ENCODE measurements around the gene PLEKHG4B. TPM values are rescaled to one million over a fixed set of nuclear protein-coding genes. Genes with fewer than 3 reads are reported as not detected.
"Not testable (repeated sequence)": the region's sequence is repeated elsewhere in the genome, so short reads cannot be mapped to it uniquely, and the experiment has no call there.

The PLEKHG4B gene, protein sequence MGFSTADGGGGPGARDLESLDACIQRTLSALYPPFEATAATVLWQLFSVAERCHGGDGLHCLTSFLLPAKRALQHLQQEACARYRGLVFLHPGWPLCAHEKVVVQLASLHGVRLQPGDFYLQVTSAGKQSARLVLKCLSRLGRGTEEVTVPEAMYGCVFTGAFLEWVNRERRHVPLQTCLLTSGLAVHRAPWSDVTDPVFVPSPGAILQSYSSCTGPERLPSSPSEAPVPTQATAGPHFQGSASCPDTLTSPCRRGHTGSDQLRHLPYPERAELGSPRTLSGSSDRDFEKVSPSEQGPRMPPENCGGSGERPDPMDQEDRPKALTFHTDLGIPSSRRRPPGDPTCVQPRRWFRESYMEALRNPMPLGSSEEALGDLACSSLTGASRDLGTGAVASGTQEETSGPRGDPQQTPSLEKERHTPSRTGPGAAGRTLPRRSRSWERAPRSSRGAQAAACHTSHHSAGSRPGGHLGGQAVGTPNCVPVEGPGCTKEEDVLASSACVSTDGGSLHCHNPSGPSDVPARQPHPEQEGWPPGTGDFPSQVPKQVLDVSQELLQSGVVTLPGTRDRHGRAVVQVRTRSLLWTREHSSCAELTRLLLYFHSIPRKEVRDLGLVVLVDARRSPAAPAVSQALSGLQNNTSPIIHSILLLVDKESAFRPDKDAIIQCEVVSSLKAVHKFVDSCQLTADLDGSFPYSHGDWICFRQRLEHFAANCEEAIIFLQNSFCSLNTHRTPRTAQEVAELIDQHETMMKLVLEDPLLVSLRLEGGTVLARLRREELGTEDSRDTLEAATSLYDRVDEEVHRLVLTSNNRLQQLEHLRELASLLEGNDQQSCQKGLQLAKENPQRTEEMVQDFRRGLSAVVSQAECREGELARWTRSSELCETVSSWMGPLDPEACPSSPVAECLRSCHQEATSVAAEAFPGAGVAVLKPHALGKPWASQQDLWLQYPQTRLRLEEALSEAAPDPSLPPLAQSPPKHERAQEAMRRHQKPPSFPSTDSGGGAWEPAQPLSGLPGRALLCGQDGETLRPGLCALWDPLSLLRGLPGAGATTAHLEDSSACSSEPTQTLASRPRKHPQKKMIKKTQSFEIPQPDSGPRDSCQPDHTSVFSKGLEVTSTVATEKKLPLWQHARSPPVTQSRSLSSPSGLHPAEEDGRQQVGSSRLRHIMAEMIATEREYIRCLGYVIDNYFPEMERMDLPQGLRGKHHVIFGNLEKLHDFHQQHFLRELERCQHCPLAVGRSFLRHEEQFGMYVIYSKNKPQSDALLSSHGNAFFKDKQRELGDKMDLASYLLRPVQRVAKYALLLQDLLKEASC (N-terminal part only)
- polyA plus RNA-seq (ENCODE audit: insufficient read length in 4 of 4), result 10 to 100 TPM in 3 of 4 donors, 1 to 10 TPM in 1; 9.1 to 21.6 (median 13.4) TPM

DNA sequence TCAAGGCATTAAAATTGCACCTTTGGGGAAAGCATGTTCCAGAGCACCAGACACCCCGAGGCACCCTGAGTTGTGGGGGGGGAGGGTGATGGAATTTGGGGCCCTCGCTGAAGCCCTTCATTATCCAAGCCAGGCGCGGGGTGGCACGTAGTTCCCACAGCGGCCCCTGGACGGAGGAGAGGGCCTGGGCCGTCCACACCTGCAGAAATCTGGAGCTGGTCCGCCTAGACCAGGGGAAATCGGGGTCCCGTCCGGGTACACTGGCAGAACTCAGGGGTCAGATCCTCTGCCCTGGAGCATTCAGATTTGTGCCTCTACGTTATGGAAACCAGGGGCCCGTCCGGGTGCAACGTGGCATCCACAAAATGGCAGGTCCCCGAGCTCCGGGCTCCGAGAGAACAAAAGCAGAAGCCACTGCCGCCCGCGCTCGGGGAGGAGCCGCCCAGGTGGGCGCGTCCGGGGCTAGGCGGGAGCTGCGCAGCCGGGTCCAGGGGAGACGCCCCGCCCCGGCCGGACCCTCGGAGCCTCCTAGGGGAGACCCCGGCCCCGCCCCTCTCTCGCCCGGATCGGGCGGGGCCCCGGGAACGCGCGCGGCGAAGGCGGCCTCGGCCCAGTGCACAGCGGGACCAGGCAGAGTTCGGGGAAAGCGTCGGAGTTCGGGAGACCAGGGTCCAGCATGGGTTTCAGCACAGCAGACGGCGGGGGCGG lies at the start of gene PLEKHG4B:
Gene PLEKHG4B (plus strand): TSS at position 613 of the 708 bp plus-strand sequence. CDS start 64 bp downstream, at position 677.
- peak in 3 of 4 donors; percentile 57 to 72 (median 61) for DNase-seq (ENCODE audit: low read depth in 4 of 4, low spot score in 2 of 4)

DNA sequence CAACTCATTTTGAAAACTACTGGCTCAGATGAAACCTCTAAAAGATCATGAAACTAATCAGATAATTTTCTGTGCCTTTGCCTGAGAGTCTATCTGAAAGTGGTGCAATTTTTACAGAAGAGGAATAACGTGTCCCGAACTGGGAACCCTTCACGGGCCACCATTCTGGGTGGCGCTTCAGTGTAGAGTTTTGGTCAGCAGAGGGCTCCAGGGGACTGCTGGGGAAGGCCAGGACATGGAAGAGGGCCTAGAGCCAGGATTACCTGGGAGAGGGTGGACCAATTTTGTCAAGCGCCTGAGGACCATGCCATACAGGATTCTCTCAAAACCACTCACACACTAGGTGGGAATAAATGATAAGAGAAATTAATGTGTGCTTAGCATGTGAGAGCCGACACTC lies 49.7 kb upstream of the PLEKHG4B start:
- no peak for DNase-seq (ENCODE audit: low read depth in 4 of 4, low spot score in 2 of 4)

DNA sequence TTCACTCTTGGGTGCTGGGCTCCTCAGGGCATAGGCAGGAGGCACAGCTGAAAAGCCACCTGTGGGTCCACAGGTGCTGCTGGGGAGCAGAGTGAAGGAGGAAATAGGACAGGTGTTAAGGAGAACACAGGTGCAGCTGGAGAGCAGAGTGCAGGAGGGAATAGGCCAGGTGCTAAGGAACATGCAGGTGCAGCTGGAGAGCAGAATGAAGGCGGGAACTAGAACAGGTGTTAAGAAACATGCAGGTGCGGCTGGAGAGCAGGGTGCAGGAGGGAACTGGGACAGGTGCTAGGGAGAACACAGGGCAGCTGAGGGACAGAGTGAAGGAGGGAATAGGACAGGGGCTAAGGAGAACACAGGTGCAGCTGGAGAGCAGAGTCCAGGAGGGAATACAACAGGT lies 43.8 kb upstream of the PLEKHG4B start:
- DNase-seq (ENCODE audit: low read depth in 4 of 4, low spot score in 2 of 4), result no peak

DNA sequence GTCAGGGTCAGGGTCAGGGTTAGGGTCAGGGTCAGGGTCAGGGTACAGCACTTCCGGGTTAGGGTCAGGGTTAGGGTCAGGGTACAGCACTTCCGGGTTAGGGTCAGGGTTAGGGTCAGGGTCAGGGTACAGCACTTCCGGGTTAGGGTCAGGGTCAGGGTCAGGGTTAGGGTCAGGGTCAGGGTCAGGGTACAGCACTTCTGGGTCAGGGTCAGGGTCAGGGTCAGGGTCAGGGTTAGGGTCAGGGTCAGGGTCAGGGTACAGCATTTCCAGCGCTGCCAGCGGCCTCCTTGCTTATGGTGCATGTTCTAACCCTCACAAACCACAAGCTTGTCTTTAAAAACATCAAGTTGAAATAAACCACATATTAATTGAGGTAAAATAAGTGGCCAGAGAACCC lies 42.4 kb upstream of the PLEKHG4B start:
- not testable (repeated sequence) for DNase-seq (ENCODE audit: low read depth in 4 of 4, low spot score in 2 of 4)

DNA sequence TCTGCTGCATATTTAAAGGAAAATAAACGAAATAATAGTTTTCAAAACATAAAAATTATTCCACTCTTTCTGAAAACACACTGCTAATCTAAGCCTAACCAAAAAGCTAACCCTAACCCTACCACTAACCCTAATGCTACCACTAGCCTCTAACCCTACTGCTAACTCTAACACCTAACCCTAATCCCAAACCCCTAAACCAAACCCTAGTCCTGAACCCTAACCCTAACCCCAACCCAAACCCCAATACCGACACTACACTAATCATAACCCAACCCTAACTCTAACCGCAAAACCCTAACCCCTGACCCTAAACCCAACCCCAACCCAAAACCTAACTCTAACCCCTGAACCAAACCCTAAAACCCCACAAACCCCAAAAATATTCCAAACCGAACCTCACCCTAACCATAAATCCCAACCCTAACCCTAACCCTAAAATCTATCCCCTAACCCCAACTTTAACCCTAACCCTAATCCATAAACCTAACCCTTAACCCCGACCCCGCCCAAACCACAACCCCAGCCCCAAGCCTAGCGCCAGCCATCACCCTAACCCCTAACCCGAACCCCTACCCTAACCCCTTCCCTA lies 41.9 kb upstream of the PLEKHG4B start:
- no peak for DNase-seq (ENCODE audit: low read depth in 4 of 4, low spot score in 2 of 4)

DNA sequence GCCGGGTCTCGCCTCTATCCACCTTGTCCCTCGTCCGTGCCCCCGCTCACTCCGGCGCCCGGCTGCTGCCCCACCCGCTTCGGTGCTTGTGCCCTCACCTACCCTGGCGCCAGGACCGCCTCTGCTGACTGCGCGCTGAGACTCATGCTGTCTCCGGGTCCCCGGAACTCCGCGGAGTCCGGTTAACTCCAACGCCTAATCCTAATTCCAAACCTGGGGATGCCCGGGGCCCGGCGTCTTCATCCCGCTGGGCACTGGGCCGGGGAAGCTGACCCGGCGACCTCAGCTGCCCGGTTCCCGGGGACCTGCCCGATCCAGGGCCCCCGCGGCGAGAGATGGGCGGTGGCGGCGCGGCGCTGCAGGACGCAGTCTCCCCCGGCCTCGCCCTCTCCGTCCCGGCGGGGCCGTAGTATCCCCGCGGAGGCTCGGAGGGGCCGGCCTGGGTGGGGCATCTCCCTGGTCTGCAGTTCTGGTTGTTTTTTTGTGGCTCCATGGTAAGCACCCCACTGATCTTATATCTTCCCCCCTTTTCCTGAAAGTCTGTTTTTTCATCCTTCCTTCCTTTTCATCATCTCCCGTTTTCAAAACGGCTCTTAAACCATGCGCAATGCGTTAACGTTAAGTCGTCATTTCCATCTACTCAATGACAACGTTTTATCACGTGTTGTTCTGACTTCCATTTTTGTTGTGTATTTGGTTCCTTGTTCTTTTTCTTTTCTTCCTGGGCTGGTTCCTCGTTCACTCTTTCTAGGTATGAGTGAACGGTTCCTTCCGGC lies 41.1 kb upstream of the PLEKHG4B start:
- DNase-seq (ENCODE audit: low read depth in 4 of 4, low spot score in 2 of 4), result no peak

DNA sequence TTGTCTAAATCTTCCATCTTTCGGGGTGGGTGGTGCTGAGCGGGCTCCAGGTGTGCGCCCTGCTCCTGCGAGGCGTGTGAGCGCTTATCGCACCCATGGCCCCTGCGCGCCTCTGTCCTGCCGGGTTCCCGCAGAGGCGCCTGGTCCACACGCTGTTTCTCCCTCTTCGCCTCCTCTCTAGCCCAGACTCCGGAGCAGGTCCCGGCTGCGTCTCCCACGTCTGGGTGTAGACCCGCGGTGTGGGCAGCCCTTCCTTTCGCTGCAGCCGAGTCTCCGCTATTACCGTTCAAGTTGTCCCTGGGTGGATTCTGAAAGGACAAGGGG lies 40.5 kb upstream of the PLEKHG4B start:
- DNase-seq (ENCODE audit: low read depth in 4 of 4, low spot score in 2 of 4), result no peak

DNA sequence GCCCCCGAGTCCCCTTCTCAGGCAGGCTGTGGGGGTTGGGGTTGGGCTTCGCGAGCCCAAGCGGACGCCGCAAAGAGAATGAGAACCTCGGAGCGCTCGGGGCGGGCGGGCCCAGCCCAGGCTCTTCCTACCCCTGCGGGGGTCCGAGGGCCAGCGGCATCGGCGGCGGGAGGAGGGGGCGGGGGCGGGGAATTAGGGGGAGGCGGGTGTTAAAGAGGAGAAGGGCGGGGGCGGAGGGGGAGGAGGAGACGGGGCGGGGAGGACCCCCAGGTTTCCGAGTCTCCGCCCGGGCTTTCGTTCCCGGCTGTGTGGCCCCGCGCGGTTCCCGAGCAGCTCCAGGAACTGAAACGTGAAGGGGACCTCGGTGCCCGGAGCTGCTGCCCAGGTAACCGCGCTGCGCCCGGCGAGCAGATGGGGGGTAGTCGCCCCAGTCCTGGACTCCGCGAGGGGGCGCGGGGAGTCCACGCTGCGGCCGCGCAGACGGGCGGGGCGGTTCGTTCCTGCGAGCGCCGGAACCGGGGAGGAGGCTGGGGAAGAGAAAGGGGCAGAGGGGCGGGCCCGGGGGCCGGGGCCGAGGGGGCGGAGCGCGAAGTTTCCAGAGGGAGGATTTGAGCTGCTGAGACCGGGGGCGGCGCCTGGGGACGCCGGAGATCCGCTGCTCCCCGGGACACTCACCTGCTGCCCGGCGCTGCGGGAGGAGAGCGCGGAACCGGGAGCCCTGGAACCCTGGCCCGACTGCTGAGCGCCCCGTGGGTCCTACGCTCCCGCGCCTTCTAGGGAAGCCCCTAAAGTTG lies 38.4 kb upstream of the PLEKHG4B start:
- DNase-seq (ENCODE audit: low read depth in 4 of 4, low spot score in 2 of 4), result peak in 2 of 4 donors; percentile 38 to 40

DNA sequence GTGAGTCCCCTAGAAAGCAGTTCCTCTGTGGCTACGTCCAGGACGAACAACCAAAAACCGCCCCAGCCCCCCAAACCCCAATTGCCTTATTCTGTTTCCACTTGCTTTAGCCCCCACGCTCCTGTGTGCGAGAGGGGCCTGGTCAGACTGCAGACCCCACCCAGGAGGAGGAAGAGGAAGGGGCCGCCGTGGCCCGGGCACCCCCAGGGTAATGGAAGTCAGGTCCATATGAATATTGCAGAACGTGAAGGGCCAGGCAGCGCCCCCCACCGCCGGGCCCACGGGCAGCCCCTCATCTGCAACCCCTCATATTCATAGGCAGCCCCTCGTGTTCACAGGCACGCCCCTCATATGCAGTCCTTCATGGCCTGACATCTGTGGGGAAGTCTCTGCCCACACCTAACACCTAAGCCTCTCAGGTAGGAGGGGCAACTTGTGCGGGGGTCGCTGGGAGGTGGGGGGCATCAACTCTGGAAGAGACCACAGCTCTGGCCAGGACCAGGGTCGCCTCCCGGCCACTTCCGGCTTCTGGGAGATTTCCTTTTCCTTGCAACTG lies 37.7 kb upstream of the PLEKHG4B start:
- no peak for DNase-seq (ENCODE audit: low read depth in 4 of 4, low spot score in 2 of 4)

DNA sequence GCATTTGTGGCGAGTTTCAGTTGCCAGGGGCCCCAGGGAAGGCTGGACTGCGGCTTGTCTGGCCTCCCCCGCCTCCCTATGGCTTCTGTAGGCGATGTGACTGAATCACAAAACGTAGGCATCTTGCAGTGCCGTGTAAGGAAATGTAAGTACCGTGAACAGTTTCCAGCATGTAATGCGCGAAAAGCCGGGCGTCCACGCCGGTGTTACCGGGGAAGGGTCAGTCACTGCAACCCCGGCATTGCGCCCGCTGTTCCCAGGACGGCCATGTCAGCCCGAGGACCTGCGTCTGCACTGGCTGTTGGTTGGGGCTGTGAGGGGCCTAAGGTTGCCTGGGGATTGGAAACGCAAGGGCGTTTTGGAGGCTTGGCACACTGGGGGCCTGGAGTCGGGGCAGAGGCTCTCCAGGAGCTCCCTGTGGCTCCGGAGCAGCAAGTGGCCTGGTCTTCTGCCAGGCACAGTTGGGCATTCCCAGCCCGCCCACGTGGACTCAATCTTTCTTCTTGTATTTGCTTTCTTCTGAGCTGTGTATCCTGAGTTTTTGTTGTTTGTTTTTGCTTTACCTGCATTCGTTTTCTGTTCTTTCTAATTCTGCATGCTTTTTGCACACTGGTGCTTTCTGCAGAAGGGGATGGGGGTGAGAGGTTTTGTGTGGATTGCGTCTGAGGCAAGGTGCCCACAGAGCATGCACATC lies 36.9 kb upstream of the PLEKHG4B start:
- no peak for DNase-seq (ENCODE audit: low read depth in 4 of 4, low spot score in 2 of 4)

DNA sequence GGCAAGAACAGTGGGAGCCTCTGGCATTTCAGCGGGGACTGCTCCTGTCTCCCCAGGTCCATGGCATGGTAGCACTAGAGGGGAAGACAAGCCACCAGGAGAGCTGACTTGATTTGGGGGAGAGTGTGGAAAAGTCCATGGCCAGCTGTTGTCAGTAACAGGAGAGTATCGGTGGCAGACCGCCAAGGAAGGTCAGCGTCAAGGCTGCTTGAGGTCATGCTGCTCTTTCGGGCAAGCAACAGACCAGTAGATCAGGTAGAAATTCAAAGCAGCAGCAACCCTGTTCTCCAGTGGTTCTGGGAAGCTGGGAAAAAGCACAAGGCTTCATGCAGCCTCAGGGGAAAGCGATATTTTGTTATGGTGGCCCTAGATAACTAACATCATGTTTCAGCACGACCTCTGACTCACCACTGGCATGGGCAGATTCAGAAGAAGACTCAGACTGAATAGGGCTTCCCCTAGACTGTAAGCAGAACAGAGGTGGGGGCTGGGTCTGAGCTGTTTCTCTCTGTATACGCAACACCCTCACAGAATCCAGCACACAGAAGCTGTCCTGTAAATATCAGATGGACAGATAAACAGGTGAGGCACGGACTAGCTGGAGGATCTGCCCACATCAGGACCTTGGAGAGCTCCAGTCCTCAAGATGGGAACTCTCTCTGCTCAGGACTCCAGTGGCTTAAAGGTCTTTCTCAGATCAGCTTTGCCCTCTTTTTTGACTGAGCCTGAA lies 35.2 kb upstream of the PLEKHG4B start:
- DNase-seq (ENCODE audit: low read depth in 4 of 4, low spot score in 2 of 4), result peak in 2 of 4 donors; percentile 41 to 73

DNA sequence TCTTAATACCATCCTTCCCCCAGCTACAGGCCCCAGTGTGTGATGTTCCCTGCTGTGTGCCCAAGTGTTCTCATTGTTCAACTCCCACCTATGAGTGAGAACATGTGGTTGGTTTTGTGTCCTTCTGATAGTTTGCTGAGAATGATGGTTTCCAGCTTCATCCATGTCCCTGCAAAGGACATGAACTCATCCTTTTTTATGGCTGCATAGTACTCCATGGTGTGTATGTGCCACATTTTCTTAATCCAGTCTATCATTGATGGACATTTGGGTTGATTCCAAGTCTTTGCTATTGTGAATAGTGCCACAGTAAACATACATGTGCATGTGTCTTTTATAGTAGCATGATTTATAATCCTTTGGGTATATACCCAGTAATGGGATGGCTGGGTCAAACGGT lies 31.7 kb upstream of the PLEKHG4B start:
- DNase-seq (ENCODE audit: low read depth in 4 of 4, low spot score in 2 of 4), result not testable (repeated sequence)

DNA sequence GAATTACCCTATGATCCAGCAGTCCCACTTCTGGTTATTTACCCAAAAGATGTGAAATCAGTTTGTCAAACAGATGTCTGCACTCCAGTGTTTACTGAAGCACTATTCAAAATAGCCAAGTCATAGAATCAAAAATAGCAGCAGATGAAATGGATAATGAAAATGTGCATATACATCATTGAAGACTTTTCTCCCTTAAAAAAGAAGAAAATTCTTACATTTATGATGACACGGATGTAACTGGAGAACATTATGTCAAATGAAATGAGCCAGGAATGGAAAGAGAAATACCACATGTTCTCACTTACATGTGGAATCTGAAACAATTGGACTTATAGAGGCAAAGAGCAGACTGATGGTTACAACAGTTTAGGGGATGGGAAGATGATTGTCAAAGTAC lies 21.5 kb upstream of the PLEKHG4B start:
- no peak for DNase-seq (ENCODE audit: low read depth in 4 of 4, low spot score in 2 of 4)

DNA sequence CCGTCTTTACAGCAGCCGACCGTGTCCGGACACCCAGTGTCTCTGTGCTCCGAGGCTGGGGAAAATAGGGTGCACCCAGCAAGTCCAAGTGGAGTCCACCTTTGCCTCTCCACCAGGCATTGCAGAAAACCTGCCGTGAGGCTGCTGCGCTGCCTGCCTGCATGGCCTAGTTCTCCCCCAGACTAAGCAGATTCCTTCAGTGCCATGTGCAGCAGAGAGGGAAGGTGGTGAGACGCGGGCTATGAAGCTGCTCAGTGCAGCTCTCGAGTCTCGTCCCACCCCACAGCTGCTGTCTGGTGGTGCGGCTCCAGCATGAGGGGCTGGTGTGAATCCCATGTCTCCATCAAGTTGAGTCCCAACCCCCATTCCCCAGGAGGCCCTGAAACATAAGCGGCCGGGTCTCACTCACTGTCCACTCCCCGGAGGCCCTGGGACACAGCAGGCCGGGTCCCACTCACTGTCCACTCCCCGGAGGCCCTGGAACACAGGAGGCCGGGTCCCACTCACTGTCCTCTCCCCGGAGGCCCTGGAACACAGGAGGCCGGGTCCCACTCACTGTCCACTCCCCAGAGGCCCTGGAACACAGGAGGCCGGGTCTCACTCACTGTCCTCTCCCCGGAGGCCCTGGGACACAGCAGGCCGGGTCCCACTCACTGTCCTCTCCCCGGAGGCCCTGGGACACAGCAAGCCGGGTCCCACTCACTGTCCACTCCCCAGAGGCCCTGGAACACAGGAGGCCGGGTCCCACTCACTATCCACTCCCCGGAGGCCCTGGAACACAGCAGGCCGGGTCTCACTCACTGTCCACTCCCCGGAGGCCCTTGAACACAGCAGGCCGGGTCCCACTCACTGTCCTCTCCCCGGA lies 19.4 kb upstream of the PLEKHG4B start:
- DNase-seq (ENCODE audit: low read depth in 4 of 4, low spot score in 2 of 4), result not testable (repeated sequence)

DNA sequence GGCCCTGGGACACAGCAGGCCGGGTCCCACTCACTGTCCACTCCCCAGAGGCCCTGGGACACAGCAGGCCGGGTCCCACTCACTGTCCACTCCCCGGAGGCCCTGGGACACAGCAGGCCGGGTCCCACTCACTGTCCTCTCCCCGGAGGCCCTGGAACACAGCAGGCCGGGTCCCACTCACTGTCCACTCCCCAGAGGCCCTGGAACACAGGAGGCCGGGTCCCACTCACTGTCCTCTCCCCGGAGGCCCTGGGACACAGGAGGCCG lies 18.9 kb upstream of the PLEKHG4B start:
- DNase-seq (ENCODE audit: low read depth in 4 of 4, low spot score in 2 of 4), result not testable (repeated sequence)

Measured in left renal cortex interstitium (tissue), 4 donors.